Loucy (cell line): ENCODE measurements around the gene PCDHGB4.

Experiments
- CTCF ChIP-seq: fragments of 200-600 bp; sonication (generic); conservative IDR thresholded peaks from 2 replicates; pipeline ENCODE4 v1.5.1; 2014; ENCODE audit warnings: mild to moderate bottlenecking, antibody characterized with exemption, low read length
- EZH2phosphoT487 ChIP-seq: fragments of 200-600 bp; IDR thresholded peaks from 2 replicates; pipeline ENCODE4 v1.6.1; 2018; ENCODE audit warnings: antibody characterized with exemption, mild to moderate bottlenecking, moderate library complexity, borderline replicate concordance

GRCh38 chr5:141389153-141390042 is 1.9 kb downstream of the PCDHGB4 start:
- TF ChIP-seq CTCF = no peak
- no peak for TF ChIP-seq EZH2phosphoT487
